Dermis blood vessel endothelial cell (primary cell): ENCODE measurements around the gene PRKACA. TPM values are rescaled to one million over a fixed set of nuclear protein-coding genes. Genes with fewer than 3 reads are reported as not detected.
"Not testable (repeated sequence)": the region's sequence is repeated elsewhere in the genome, so short reads cannot be mapped to it uniquely, and the experiment has no call there.

Source experiments
- DNase-seq: peaks from one replicate; pipeline ENCODE4 v3.0.0; 2010
- total RNA-seq: library from RNA; depleted of rRNA; stranded (reverse); fragments of >200 nt; gene quantifications from 2 replicates; pipeline ENCODE4 v1.2.3, GENCODE V29; 2014

The PRKACA gene
- total RNA-seq, 1 donor from 2014 or later: 42.7 TPM

GRCh38 chr19:14147797-14148605 lies 30.4 kb upstream of the PRKACA start:
- peak; percentile 84 for DNase-seq

GRCh38 chr19:14146789-14147216 lies 29.2 kb upstream of the PRKACA start:
- DNase-seq: no peak

- DNase-seq: not testable (repeated sequence)
These were observed 28.6 kb upstream of the PRKACA start for GRCh38 chr19:14146169-14146568.

DNA sequence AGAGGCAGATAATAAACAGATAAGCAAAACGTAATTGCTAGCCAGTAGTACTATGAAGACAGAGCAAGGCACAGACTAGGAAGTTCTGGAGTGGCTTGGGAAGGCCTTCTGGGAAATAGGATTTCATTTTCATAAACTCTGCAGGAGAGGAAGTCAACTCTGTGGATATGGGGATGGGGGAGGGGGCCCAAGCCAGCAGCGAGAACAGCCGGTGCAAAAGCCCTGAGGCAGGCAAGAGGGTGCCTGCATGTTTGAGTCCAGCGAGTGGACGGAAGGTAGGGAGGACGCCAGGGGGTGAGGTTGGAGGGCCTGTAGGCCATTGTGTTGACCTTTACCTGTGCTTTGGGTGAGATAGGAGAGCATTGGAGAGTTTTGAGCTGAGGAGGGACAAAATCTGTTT lies 27.8 kb upstream of the PRKACA start:
- DNase-seq: no peak

DNA sequence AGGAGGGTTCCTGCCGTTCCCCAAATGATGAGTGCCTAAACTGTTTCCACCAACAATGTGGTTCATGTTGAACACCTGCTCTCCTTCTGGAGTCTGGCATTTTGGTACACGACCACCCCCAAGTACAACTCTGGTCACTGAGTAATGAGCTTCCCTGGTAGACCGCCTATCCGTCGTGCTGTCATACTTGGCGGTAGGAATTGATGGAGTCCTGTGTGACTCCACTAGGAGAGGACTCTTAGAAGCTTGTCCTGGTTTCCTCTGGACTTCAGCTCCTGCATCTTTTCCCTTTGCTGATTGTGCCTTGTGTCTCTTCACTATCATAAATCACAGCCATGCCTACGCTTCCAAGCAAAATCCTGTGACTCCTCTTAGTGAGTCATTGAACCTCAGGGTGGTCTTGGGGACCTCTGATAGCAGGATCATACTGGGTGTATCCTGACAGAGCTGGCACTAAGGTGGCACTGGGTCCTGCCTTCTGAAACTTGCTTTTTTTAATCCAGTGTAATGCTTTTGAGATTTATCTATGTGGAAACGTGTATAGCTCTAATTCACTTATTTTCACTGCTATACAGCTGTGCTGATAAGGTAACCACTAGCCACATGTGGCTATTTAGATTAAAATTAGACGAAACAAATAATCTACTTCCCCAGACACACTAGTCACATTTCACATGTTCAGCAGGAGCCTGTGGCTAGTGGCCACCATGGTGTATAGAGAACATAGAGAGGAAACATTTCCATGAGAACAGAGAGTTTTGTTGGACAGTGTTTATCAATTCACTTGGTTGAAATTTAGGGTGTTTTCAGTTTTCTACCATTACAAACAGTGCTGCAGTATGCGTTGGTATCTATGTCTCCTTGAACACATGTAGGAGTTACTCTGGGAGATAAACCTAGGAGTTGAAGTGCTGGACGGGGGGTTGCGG lies 25.0 kb upstream of the PRKACA start:
- no peak for DNase-seq

DNA sequence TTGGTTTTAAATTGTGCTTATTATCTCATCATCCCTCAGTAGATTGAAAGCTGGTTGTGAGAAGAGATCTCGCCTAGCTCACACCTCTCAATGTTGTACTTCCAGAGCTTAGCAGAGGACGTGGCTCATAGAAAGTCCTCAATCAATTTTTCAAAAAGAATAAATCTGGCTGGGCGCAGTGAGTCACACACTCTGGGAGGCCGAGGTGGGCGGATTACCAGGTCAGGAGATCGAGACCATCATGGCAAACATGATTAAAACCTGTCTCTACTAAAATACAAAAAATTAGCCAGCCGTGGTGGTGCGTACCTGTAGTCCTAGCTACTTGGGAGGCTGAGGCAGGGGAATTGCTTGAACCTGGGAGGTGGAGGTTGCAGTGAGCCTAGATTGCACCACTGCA lies 23.5 kb upstream of the PRKACA start:
- DNase-seq: no peak

DNA sequence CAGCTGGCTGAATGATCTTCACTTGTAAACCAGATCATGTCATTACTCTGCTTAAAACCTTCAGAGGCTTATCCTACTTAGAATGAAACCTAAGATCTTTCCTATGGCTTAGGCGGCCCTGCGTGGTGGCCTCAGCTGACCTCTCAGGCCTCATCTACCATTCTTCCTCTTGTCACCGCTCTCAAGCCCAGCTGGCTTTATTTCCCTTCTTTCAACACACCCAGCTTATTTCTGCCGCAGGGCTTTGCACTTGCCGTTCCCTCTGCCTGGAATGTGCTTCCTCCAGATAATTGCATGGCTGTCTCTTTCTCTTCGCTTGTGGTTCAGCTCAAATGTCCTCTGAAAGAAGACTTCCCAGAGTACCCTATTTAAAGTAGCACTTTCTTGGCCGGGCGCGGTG lies 22.4 kb upstream of the PRKACA start:
- no peak for DNase-seq

DNA sequence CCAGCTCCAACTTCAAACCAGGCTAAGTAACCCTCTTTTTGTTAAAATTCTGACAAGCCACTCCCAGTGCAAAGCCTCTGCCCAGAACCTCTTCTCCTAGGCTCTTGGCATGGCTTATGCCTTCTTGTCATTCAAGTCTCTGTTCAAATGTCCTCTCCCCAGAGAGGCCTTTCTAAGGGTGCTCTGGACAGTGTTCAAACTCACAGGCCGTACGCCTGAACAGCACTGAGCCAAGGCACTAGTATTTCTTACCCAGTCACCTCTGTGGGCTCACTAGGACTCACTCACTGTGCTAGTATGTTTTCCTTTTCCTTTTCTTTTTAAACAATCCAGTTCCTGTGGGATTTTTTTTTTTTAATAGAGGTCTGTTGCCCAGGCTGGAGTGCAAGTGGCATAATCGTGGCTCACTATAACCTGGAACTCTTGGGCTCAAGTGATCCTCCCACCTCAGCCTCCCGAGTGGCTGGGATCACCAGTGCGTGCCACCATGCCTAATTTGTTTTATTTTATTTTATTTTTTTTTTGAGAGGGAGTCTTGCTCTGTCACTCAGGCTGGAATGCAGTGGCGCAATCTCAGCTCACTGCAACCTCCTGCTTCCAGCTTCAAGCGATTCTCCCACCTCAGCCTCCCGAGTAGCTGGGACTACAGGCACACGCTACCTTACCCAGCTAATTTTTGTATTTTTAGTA lies 21.2 kb upstream of the PRKACA start:
- peak; percentile 19 for DNase-seq

- peak; percentile 100 for DNase-seq
These were observed 19.1 kb upstream of the PRKACA start, which contains the start of gene ASF1B for GRCh38 chr19:14136509-14137281. Gene ASF1B (minus strand): TSS chr19:14136589. CDS start chr19:14136456, 133 bp downstream.

GRCh38 chr19:14135985-14136508 lies 18.5 kb upstream of the PRKACA start:
- no peak for DNase-seq

GRCh38 chr19:14135355-14135754 lies 17.8 kb upstream of the PRKACA start:
- no peak for DNase-seq

DNA sequence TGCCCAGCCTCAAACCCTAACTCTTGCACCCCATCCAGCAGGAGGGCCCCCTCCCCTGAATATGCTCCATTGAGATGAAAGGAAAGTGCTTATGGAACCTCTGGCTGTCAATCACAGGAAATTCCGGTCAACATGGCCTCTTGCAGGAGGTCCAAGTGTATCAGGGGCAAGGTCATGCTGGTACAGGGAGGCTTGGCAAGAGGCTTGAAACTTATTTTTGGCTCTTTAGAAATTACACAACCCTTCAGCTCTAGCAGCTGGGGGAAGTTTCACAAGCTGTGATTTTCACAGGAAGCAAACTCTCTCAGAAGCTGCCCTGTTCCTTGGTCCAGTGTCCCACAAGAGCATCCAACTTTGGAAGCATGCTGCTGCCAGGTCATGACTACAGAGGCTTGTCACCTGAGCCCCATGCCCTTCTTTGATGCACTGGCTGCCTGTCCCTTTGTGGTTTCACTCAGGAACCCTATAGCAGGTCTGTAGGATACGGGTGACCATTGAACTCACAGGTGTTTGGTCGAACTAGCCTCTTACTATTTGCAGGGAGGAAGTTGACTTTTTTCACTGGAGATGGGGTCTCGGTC lies 10.5 kb upstream of the PRKACA start:
- no peak for DNase-seq

- DNase-seq: no peak
These were observed 9.6 kb upstream of the PRKACA start for GRCh38 chr19:14127176-14127575.

- no peak for DNase-seq
These were observed 5.4 kb upstream of the PRKACA start for GRCh38 chr19:14122924-14123323.

DNA sequence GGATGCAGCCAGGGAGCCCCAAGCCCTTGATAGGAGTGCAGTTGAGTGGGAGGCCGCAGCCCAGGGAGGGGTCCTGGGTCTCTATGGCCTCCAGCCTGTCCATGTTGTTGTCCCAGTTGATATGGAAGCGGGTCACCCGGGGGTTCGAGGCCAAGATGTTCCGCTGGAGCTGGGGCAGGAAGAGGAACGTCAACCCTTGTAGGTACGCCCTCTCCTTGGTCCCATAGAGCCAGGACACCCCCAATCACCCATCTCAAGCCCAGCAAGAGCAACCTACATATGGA lies 2.9 kb upstream of the PRKACA start:
- DNase-seq: no peak

GRCh38 chr19:14119644-14120496 lies 2.3 kb upstream of the PRKACA start:
- no peak for DNase-seq

DNA sequence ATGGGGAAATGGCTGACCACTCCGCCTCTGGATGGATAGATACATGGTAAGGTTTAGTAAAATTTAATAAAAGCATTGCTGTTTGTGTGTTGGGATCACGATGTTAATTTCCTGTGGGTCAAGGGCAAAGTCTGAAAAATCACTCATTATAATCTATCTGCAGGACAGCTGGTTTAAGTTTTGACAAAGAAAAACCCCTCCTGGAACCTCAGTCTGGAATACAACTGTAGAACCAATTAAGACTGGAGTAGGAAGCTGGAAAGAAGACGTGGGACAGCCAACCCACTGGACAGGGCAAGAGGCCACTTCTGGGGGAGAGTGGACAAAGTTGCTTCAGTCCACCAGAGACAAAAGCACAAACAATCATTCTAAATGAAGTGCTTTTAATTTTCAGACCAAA lies 1.6 kb upstream of the PRKACA start:
- DNase-seq: no peak

GRCh38 chr19:14118165-14119051 lies 846 bp upstream of the PRKACA start:
- peak; percentile 80 for DNase-seq

- no peak for DNase-seq
These were observed 514 bp downstream of the PRKACA start for GRCh38 chr19:14116918-14117578.
